ENCODE data around the gene SLC25A23. TPM values are rescaled to one million over a fixed set of nuclear protein-coding genes. Genes with fewer than 3 reads are reported as not detected.

SLC25A23 gene
- total and polyA plus RNA-seq, 2 of the 8 experiments (the other 6 are each of a cell fraction or from before 2014, with no cell fraction given) = 18.0 to 48.1 TPM

DNA sequence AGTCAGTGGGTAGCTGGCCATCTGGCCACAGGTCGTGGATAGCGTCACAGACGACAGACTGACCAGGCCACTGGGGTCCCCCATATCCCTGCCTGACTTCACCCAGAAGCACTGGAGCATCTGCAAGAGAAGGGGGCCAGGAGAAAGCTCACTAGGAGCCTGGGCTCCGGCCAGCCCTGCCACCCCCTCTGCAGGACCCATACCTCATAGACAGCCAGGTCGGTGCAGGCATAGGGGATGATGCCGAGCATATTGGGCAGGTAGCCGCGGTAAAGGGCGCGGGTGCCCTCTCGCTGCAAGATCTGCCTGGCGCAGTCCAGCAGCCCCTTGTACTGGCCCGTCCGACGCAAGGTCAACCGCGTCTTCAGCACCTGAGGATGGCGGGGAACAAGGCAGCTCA lies 32.5 kb downstream of the SLC25A23 start:
- peaks cover 0 to 5% of the 10 kb centered on the region in 2 experiments; a peak in 2 of 4 replicates for H3K9me3 ChIP-seq (ENCODE audit: insufficient read depth in 2 of 2, low read depth in 1 of 2, low read length in 1 of 2)
- CTCF ChIA-PET (ENCODE audit: partially characterized antibody) = interaction anchor here (1.2 to 1.6 kb wide), 3 partner anchors 40 to 55 kb away, joined by 3 to 7 read pairs (median 3); partner anchors contain the start of genes ALKBH7 and DENND1C
- no peak overlapping the region for H4K8ac ChIP-seq (ENCODE audit: extremely low read depth, insufficient read depth, low read length)
- H2BK12ac ChIP-seq (ENCODE audit: low read depth, low read length) = no peak overlapping the region
- H2AFZ ChIP-seq (ENCODE audit: low read length) = no peak overlapping the region
- TF ChIP-seq SP2 (IDR thresholded peaks at IDR 0.05; ENCODE audit: low read length) (no peak), RFX5 (IDR thresholded peaks at IDR 0.05; ENCODE audit: borderline replicate concordance, low read depth, low read length) (no peak), JUN (IDR thresholded peaks at IDR 0.05; ENCODE audit: low read depth, low read length) (no peak), TAF7 (optimal IDR thresholded peaks at IDR 0.05; ENCODE audit: borderline replicate concordance, low read depth, low read length) (no peak), POU5F1 (IDR thresholded peaks at IDR 0.05; ENCODE audit: low read depth, low read length) (no peak), TBP (IDR thresholded peaks at IDR 0.05; ENCODE audit: low read depth, low read length) (no peak), PHF8 (conservative IDR thresholded peaks at IDR 0.05; ENCODE audit: low read depth, low read length) (no peak), FOSL1 (IDR thresholded peaks at IDR 0.05; ENCODE audit: insufficient read depth, low read depth, low read length) (no peak), CEBPB (IDR thresholded peaks at IDR 0.05; ENCODE audit: low read depth, low read length) (no peak), KDM1A (IDR thresholded peaks at IDR 0.05; ENCODE audit: borderline replicate concordance, low read length) (no peak), SIX5 (IDR thresholded peaks at IDR 0.05; ENCODE audit: low read depth, low read length) (no peak), GTF2F1 (IDR thresholded peaks at IDR 0.05; ENCODE audit: borderline replicate concordance, low read depth, low read length) (no peak)
- H3K79me2 ChIP-seq (ENCODE audit: control insufficient read depth in 1 of 2, insufficient read depth in 2 of 2, low read length in 2 of 2) = peaks cover 20% of the 10 kb centered on the region in 2 experiments
- H3K23me2 ChIP-seq (ENCODE audit: low read depth, low read length) = peaks cover 8% of the 10 kb centered on the region
- H3K4me3 ChIP-seq (ENCODE audit: extremely low read depth in 1 of 4, insufficient read depth in 2 of 4, low read depth in 3 of 4, low read length in 4 of 4) = no peak overlapping the region
- no peak overlapping the region for H3K27ac ChIP-seq (ENCODE audit: low read depth, low read length)
- WGBS, 2 experiments (ENCODE audit: extremely low coverage in 1 of 2, insufficient coverage in 1 of 2, insufficient read length in 1 of 2, insufficient replicate concordance in 2 of 2, low coverage in 1 of 2, low lambda C conversion rate in 2 of 2, missing lambda C conversion rate in 1 of 2) = 94% methylated on average over 18 of the region's 18 CpGs; no CpG with 5 or more reads in 1 of the 2 experiments
- H3K4me1 ChIP-seq (replicated peaks in 1 of 4; ENCODE audit: control insufficient read depth in 3 of 4, insufficient read depth in 4 of 4, low read length in 3 of 4) = peaks cover 0 to 4% (median 0%) of the 10 kb centered on the region in 4 experiments; a peak in 2 of 7 replicates
- FAIRE-seq (no peak), DNase-seq (ENCODE audit: low read depth in 1 of 2, low spot score in 2 of 2) (no peak)
- no peak overlapping the region for H2AK5ac ChIP-seq (ENCODE audit: low read depth, low read length)
- peaks cover 0 to 3% (median under 1%) of the 10 kb centered on the region in 4 experiments; a peak in 4 of 8 replicates for H3K36me3 ChIP-seq (ENCODE audit: control insufficient read depth in 2 of 4, insufficient read depth in 4 of 4, low read length in 3 of 4)
- H4K91ac ChIP-seq (replicated peaks; ENCODE audit: insufficient read length, low read length) = no peak overlapping the region
- H4K20me1 ChIP-seq (replicated peaks in 1 of 2; ENCODE audit: control insufficient read depth in 1 of 2, insufficient read depth in 2 of 2, low read length in 2 of 2) = peaks cover 19 to 20% of the 10 kb centered on the region in 2 experiments
- no peak overlapping the region for H3K9ac ChIP-seq (replicated peaks in 1 of 4; ENCODE audit: extremely low read depth in 1 of 4, low read depth in 3 of 4, low read length in 3 of 4)
- no peak overlapping the region for H2BK120ac ChIP-seq (replicated peaks; ENCODE audit: low read depth, low read length)
- H3K4ac ChIP-seq (replicated peaks; ENCODE audit: insufficient read length, low read depth, low read length) = no peak overlapping the region
- H2BK20ac ChIP-seq (ENCODE audit: low read length) = no peak overlapping the region
- H3K79me1 ChIP-seq (ENCODE audit: low read depth, low read length) = no peaks in the 10 kb centered on the region; the same call in 1 of the 2 replicates
- H2BK15ac ChIP-seq (ENCODE audit: low read length) = no peak overlapping the region
- POLR2A ChIA-PET (ENCODE audit: partially characterized antibody) = interaction anchor here (0.6 to 1.5 kb wide), 4 partner anchors 15 to 160 kb away, joined by 3 to 4 read pairs (median 3); no protein-coding TSS in a partner anchor
- H3K4me2 ChIP-seq (ENCODE audit: insufficient read depth in 1 of 2, low read depth in 2 of 2, low read length in 2 of 2) = no peak overlapping the region
- no peak overlapping the region for H4K5ac ChIP-seq (ENCODE audit: insufficient read length, low read depth, low read length)
- H3K27me3 ChIP-seq (replicated peaks in 1 of 4; ENCODE audit: control insufficient read depth in 3 of 4, extremely low read depth in 1 of 4, insufficient read depth in 3 of 4, low read length in 3 of 4) = peaks cover 0 to 6% (median 0%) of the 10 kb centered on the region in 4 experiments; a peak in 2 of 7 replicates
- no peak overlapping the region for H3K18ac ChIP-seq (ENCODE audit: extremely low read depth, low read length)
- no peak overlapping the region for H3K56ac ChIP-seq (replicated peaks; ENCODE audit: insufficient read length, low read depth, low read length)
- no peak overlapping the region for H3K23ac ChIP-seq (ENCODE audit: insufficient read length)
- no peak overlapping the region for H3K14ac ChIP-seq (ENCODE audit: insufficient read length)
- no peak overlapping the region for H2BK5ac ChIP-seq (ENCODE audit: low read depth, low read length)
